Glomerular visceral epithelial cell (primary cell): ENCODE measurements around the gene KCNB1.
"Not testable (repeated sequence)": the region's sequence is repeated elsewhere in the genome, so short reads cannot be mapped to it uniquely, and the experiment has no call there.

ENCODE experiments used
- DNase-seq: peaks from one replicate; pipeline ENCODE4 v3.0.0-alpha.2; 2016; ENCODE audit errors: extremely low spot score

Gene KCNB1

DNA sequence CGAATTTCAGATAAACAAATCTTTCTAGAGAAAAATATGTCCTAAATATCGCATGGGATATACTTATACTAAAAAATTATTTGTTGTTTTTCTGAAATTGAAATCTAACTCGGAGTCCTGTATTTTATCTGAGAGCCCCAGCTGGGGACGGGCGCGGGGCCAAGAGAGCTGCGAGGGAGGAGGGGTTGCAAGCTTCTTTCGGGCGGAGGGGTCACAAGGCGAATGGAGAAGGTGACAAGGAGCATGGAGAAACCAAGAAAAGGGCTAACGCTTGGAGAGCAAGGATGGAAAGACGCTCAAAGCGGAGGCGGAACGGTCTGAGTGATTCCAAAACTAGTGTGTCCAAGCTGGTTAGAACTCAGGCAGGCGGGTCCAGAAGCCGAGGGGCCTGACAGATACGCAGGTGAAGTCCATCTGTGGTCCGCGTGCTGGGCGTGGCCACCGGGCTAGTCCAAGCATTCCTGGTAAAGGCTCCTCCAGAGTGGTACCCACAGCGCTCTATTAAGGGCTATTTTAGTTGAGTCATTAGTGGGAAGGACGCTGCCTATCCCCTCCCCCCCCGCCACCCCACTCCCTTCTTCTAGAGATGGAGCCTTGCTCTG is 163.2 kb downstream of the KCNB1 start:
- DNase-seq: no peak

DNA sequence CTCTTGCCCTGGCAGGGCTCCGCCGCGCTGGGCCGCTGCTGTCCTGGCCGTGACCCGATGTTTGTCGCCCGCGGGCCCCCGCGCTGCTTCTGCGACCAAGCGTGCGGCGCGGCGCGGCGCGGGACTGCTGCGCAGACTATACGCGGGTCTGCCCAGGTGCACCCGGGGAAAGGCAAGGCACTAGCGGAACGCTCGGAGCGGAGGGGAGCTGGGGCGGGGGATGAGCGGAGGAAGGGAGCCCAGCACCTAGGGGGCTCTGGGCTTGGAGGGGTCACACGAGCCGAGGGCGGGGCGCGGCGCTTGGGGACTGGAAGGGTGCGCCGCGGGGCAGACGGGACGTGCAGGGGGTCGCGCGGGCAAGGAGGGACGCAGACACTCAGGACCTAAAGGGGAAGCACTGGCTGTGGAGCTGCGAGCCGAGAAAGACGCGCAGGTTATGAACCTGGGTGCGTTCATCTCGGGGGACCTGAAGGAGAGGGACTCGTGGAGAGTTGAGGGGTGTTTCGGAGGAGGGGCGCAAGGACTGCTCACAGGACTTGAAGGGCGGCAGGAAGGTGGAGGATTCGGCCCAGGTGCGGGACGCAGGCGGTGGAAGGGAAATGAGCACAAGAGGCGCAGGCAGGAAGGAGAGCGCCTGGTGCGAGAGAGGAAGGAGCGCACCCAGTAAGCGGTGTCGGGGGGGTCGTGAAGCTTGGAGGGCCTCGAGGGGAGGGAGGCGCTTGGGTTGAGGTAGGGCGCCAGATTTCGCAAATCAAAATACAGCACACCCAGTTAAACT is 163.8 kb downstream of the KCNB1 start:
- DNase-seq: no peak

DNA sequence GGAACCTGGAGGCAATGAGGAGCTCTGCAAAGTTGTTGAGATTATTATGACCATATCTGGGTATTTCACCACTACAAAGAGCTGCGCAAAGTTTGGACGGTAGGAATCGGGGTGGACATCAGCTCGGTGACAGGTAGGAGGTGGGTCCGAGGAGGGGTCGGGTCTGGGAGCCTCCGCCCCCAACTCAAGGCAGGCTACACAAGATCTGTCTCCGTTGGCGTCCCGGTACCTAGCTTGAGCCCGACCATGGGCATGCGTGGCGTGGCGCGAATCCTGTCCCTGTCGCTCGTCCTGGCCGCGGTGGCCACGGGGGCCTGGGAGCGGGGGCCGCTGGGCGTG is 164.4 kb downstream of the KCNB1 start:
- DNase-seq: no peak

GRCh38 chr20:49316704-49317103 is 165.8 kb downstream of the KCNB1 start:
- no peak for DNase-seq

DNA sequence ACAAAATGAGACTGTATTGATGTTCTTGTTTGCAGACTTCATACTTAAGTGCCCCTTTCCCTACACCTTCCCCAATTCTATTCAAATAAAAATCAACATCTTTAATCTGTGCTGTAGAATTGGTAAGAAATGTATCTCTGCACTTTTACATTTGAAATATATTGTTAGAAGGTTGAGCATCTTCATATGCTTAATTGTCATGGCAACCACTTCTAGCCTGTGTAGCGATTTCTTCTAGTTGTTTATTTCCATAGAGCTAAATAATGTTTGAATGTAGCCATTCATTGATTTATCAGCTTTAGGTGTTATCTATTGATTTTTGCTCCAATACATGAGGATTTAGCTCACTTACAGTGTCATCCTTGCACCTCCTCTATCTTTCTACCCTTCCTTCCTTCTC is 166.9 kb downstream of the KCNB1 start:
- no peak for DNase-seq

- DNase-seq: not testable (repeated sequence)
Observed at GRCh38 chr20:49314052-49314451, 168.4 kb downstream of the KCNB1 start.
